ENCODE data around the gene UBAC2. TPM values are rescaled to one million over a fixed set of nuclear protein-coding genes. Genes with fewer than 3 reads are reported as not detected.
A peak's percentile ranks its signal among the peaks of the same experiment; 100 is the strongest.
"Not testable (repeated sequence)": the region's sequence is repeated elsewhere in the genome, so short reads cannot be mapped to it uniquely, and the experiment has no call there.

The UBAC2 gene
- polyA plus RNA-seq, 1 experiment, result 71.4 TPM

- no peak for DNase-seq (ENCODE audit: low read depth, low spot score)
- ChIA-PET CTCF (interaction anchor here (1.4 kb wide), 1 partner anchor 42 kb away, joined by 4 read pairs; no protein-coding TSS in a partner anchor), POLR2A (no interaction called here)
- Histone ChIP-seq H3K27ac (ENCODE audit: low read depth, low read length) (no peak overlapping the region), H3K4me3 (ENCODE audit: low read depth, low read length) (no peak overlapping the region), H3K9me3 (ENCODE audit: control insufficient read depth, insufficient read depth, low read length) (no peaks in the 10 kb centered on the region), H3K27me3 (ENCODE audit: control insufficient read depth, insufficient read depth, low read length) (no peaks in the 10 kb centered on the region)
- TF ChIP-seq, protein P1, sequence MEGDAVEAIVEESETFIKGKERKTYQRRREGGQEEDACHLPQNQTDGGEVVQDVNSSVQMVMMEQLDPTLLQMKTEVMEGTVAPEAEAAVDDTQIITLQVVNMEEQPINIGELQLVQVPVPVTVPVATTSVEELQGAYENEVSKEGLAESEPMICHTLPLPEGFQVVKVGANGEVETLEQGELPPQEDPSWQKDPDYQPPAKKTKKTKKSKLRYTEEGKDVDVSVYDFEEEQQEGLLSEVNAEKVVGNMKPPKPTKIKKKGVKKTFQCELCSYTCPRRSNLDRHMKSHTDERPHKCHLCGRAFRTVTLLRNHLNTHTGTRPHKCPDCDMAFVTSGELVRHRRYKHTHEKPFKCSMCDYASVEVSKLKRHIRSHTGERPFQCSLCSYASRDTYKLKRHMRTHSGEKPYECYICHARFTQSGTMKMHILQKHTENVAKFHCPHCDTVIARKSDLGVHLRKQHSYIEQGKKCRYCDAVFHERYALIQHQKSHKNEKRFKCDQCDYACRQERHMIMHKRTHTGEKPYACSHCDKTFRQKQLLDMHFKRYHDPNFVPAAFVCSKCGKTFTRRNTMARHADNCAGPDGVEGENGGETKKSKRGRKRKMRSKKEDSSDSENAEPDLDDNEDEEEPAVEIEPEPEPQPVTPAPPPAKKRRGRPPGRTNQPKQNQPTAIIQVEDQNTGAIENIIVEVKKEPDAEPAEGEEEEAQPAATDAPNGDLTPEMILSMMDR (IDR thresholded peaks at IDR 0.05; ENCODE audit: low read depth, low read length), result no peak
Measured at GRCh38 chr13:99227331-99227900, 26.8 kb downstream of the UBAC2 start.

DNA sequence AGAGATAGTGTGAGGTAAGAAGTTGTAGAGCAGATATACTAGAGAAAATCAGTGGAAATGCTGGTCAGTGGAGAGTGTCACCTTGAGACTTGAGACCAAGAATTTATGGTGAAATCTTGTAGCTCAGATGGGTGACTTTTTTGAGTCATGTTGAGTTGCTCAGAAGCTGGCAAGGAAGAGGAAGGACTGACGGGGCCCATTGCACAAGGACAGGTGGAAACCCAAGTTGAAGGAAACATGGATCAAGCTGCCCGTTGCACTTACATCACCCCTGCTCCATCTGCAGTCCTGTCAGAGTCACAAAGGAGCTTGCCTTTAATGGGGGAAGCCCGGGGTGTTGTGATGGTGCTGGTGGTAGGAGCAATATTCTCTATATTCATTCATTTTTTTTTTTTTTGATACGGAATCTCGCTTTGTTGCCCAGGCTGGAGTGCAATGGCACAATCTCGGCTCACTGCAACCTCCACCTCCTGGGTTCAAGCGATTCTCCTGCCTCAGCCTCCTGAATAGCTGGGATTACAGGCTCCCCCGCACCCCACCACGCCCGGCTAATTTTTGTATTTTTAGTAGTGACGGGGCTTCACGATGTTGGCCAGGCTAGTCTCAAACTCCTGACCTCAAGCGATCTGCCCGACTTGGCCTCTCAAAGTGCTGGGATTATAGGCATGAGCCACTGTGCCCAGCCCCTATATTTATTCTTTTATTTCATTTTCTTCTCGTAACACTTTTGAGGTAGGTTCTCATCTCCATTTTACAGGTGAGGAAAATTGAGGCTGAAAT lies 27.4 kb downstream of the UBAC2 start:
- H3K27ac ChIP-seq (ENCODE audit: low read depth, low read length), result no peak overlapping the region
- TF ChIP-seq, protein P1 (IDR thresholded peaks at IDR 0.05; ENCODE audit: low read depth, low read length), result no peak
- no peak overlapping the region for H3K4me3 ChIP-seq (ENCODE audit: low read depth, low read length)
- ChIA-PET POLR2A (no interaction called here), CTCF (interaction anchor here (1.4 kb wide), 1 partner anchor 42 kb away, joined by 4 read pairs; no protein-coding TSS in a partner anchor)
- H3K27me3 ChIP-seq (ENCODE audit: control insufficient read depth, insufficient read depth, low read length), result no peaks in the 10 kb centered on the region
- H3K9me3 ChIP-seq (ENCODE audit: control insufficient read depth, insufficient read depth, low read length), result no peaks in the 10 kb centered on the region
- no peak for DNase-seq (ENCODE audit: low read depth, low spot score)

DNA sequence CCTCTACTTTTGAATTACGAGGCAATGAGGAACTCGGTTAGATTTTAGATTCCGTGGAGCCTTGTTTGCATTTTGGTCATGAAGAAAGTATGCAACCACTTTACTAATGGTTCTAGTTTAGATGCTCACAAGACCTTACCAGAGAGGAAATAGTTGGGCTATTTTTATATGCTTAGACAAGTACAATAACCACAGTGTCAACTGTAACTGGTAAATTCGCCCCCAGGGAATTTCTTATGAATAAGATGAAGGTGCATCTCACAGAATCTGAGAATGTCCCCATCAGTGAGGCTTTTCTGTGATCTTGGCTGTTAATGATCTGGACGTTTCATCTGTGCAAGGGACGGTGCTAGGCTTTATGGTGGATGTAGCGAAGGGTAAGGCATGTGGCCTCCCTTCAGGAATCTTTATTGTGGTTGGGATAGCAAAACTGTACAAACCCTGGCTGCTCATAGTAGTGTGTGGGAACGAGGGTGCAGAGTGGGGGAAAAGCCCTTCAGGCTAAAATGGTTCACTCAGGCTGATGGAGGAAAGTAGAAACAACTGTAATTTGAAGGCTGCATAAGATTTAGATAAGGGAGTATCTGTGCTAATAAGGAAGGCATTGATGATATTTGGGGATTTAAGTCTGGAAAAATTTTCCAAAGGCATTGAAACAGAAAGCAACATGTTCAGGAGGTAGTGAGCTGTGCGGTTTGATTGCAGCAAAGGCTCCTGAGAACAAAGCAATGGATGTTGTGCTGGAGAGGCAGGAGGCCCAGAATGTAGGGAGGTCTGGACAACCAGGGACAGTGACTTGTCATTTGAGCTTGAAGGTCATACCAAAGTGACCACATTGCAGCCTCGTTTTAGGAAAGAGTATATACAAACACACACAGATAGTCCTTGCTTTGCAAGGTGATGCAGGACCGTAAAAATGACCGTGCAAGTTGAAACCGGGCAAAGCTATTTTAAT lies 28.4 kb downstream of the UBAC2 start:
- DNase-seq (ENCODE audit: low read depth, low spot score), result peak; percentile 49
- ChIA-PET POLR2A (no interaction called here), CTCF (interaction anchor here (1.1 kb wide), 1 partner anchor 37 kb away, joined by 3 read pairs; no protein-coding TSS in a partner anchor)
- no peaks in the 10 kb centered on the region for H3K9me3 ChIP-seq (ENCODE audit: control insufficient read depth, insufficient read depth, low read length)
- peak overlapping the region; percentile 73 for H3K27ac ChIP-seq (ENCODE audit: low read depth, low read length)
- TF ChIP-seq, protein P1 (IDR thresholded peaks at IDR 0.05; ENCODE audit: low read depth, low read length), result no peak
- H3K4me3 ChIP-seq (ENCODE audit: low read depth, low read length), result no peak overlapping the region
- H3K27me3 ChIP-seq (ENCODE audit: control insufficient read depth, insufficient read depth, low read length), result no peaks in the 10 kb centered on the region

DNA sequence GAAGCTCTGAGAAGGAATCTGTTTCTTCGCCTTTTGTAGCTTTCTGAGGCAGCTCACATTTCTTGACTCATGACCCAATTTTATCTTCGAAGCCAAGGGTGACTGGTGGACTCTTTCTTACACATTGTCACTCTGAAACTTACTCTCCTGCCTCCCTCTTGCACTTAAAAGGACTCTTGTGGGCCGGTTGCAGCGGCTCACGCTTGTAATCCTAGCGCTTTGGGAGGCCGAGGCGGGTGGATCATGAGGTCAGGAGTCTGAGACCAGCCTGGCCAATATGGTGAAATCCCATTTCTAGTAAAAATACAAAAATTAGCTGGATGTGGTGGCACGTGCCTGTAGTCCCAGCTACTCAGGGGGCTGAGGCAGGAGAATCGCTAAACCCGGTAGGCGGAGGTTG lies 29.9 kb downstream of the UBAC2 start:
- H3K4me3 ChIP-seq (ENCODE audit: low read depth, low read length); POLR2A ChIA-PET; H3K27me3 ChIP-seq (ENCODE audit: control insufficient read depth, insufficient read depth, low read length); DNase-seq (ENCODE audit: low read depth, low spot score); H3K9me3 ChIP-seq (ENCODE audit: control insufficient read depth, insufficient read depth, low read length); H3K27ac ChIP-seq (ENCODE audit: low read depth, low read length): not testable (repeated sequence)
- CTCF ChIA-PET, result interaction anchor here (1.0 to 3.7 kb wide), 2 partner anchors 54 to 206 kb away, joined by 4 to 15 read pairs; no protein-coding TSS in a partner anchor

- H3K4me3 ChIP-seq (ENCODE audit: low read depth, low read length), result no peak overlapping the region
- no peaks in the 10 kb centered on the region for H3K9me3 ChIP-seq (ENCODE audit: control insufficient read depth, insufficient read depth, low read length)
- no peak for DNase-seq (ENCODE audit: low read depth, low spot score)
- POLR2A ChIA-PET, result no interaction called here
- no peaks in the 10 kb centered on the region for H3K27me3 ChIP-seq (ENCODE audit: control insufficient read depth, insufficient read depth, low read length)
- TF ChIP-seq, protein P1 (IDR thresholded peaks at IDR 0.05; ENCODE audit: low read depth, low read length), result no peak
- CTCF ChIA-PET, result interaction anchor here (1.0 to 3.7 kb wide), 2 partner anchors 54 to 206 kb away, joined by 4 to 15 read pairs; no protein-coding TSS in a partner anchor
- H3K27ac ChIP-seq (ENCODE audit: low read depth, low read length), result no peak overlapping the region
Measured at GRCh38 chr13:99230991-99231390, 30.3 kb downstream of the UBAC2 start.

All from AG04450 (cell line).